C4-2B (cell line): Measurements from ENCODE around the gene PGAM5.

Experiments
- H3K27ac ChIP-seq: fragments of 450-650 bp; 2 replicates; pipeline ENCODE4 v1.5.1; 2017
- ZFX ChIP-seq: fragments of 450-650 bp; IDR thresholded peaks from 2 replicates; pipeline ENCODE4 v1.6.1; 2017
- TF ChIP-seq, protein P1 (sequence below): fragments of 450-650 bp; conservative IDR thresholded peaks from 2 replicates; pipeline ENCODE4 v1.5.1; 2017; ENCODE audit warnings: mild to moderate bottlenecking

PGAM5 gene

DNA sequence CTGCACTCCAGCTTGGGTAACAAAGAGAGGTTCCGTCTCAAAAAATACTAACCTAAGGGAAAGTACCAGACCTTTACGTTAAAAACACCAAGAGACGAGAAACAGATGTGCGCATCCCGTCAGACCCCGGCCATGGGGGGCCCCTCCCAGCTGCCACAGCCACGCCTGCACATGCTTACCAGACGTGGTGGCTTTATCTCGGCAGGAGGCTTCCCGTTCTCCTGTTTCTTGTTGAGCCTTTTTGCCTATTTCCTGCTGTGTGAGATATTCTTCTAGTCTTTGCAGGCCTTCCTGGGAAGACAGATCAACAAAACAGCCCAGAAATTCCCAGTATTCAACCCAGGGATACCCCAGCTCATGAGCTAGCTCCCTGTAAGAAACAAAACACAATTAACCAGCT, 23.6 kb downstream of the PGAM5 start:
- no peak overlapping the region for H3K27ac ChIP-seq
- TF ChIP-seq, protein P1, sequence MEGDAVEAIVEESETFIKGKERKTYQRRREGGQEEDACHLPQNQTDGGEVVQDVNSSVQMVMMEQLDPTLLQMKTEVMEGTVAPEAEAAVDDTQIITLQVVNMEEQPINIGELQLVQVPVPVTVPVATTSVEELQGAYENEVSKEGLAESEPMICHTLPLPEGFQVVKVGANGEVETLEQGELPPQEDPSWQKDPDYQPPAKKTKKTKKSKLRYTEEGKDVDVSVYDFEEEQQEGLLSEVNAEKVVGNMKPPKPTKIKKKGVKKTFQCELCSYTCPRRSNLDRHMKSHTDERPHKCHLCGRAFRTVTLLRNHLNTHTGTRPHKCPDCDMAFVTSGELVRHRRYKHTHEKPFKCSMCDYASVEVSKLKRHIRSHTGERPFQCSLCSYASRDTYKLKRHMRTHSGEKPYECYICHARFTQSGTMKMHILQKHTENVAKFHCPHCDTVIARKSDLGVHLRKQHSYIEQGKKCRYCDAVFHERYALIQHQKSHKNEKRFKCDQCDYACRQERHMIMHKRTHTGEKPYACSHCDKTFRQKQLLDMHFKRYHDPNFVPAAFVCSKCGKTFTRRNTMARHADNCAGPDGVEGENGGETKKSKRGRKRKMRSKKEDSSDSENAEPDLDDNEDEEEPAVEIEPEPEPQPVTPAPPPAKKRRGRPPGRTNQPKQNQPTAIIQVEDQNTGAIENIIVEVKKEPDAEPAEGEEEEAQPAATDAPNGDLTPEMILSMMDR: no peak
- no peak for TF ChIP-seq ZFX

DNA sequence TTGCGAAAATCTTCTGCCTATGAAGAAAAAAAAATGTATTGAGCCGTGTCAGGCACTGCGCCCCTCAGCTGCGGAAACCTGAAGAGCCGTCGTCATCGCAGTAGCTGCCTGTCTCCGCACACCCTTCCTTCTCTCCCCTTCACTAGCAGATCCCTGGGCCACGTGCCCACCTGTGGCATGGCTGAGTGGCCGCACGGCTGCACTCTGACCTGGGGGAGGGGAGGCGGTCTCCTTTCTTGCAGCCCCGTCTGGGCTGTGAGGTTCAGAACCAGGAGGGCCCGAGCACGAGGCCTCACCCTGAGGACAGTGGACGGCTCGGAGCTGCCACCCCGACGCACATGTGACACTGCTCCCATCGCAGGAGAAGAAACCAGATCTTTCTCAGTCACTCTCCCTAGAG, 24.9 kb downstream of the PGAM5 start:
- H3K27ac ChIP-seq: no peak overlapping the region

DNA sequence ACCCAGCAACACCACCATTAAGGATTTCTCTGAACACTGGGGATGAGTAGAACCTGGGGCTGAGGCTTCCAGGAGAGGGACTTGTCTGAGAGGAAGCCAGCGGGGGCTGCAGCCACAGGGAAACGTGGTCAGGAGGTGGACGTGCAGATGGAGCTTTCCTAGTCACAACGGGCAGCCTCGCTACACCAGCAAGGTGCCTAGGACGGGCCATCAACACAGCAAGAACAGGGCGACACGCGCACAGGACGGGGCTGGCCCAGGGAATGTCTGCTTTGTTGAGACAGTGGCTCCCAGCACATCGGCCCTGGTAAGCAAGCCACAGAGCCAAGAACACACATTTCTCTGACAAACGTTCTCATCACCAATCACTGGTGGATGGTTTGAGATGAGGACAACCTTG, 25.7 kb downstream of the PGAM5 start:
- no peak for TF ChIP-seq ZFX
- TF ChIP-seq, protein P1: no peak
- H3K27ac ChIP-seq: no peak overlapping the region

More for the DNA sequence above, 24.9 kb downstream of the PGAM5 start:
- TF ChIP-seq, protein P1: no peak
- no peak for TF ChIP-seq ZFX

DNA sequence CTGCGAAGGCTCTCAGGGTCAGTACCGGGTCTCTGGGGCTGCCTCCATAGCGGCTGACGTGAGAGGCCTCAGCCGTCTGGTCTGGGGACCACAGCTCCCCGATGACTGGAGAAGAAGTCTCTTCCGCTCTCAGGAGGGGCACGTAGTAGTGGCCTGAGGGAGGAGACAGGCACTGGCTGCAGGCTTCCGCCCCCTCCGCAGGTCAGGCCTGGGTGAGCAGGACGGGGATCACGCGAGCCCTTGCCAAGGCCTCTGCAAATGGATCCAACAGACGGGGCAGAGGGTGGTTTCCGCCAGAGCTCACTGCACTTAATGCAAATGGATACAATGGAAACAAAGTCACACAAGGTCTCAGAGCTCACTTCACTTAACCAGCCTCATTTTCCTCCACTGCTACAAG, 26.3 kb downstream of the PGAM5 start:
- no peak for TF ChIP-seq ZFX
- TF ChIP-seq, protein P1: no peak
- no peak overlapping the region for H3K27ac ChIP-seq

DNA sequence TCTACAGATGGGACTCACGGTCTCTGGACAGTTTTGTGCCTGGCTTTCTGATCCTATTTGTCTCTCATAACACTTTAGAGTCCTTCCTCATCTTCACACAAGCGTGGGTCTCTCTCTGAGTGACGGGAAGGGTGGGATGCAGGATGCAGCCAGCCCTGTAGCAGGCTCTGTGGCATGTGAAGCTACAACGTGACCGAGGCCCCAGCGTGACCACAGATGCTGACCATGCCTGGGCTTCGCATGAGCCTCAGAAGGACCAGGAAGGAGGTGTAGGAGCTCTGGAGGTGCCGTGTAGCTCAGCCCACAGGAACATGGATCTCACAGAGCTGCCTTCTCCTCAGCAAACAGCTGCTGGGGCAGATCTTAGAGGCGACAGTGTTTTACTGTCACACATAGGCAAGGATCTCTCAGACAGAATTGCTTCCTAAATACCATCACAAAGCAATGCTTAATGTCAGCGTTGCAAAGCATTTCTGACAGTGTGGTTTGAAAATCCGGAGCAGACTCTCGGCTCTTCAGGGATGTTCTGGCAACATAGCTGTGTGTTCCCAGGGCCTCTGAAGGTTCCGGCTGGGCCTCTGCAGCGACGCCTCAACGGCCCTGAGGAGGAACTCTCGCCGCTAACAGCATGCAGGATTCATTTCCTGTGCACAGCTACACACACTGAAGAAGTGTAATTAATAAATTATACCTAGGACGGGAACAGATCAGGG, 29.1 kb downstream of the PGAM5 start:
- TF ChIP-seq, protein P1: no peak
- TF ChIP-seq ZFX: no peak
- no peak overlapping the region for H3K27ac ChIP-seq

DNA sequence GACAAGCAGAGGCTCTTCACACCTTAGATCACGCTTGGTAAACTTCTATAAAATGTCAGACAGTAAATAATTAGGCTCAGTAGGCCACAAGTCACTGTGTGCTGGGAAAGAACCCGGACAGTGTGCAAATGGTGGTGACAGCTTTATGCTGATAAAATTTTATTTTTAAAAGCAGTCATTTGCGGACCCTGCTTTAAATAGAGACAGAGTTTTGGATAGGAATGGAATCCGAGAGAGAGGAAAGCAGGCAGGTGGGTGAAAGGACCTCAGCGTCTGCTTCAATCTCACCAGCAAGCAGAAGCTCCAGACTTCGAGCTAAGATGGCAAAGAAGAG, 29.6 kb downstream of the PGAM5 start:
- TF ChIP-seq, protein P1: no peak
- TF ChIP-seq ZFX: no peak
- H3K27ac ChIP-seq: no peak overlapping the region

DNA sequence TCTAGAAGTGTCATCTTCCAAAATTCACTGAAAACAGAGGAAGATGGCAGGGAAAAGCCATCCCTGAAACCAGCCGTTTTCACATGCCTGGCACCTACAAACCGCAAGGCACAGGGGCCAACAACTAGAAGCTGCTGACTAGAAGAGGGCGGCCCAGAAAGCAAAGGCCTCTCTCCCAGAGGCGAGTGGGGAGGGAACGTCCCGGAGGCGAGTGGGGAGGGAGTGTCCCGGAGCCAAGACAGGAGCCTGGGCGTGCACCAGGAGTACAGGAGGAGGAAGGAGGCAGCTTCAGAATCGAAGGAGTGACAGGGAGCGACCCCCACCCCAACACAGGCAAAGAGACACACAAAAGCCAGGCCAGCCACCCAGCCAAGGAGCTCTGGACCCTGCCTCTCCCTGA, 30.0 kb downstream of the PGAM5 start:
- TF ChIP-seq, protein P1: no peak
- no peak for TF ChIP-seq ZFX
- no peak overlapping the region for H3K27ac ChIP-seq
